HG03175 (cell line): ENCODE measurements around the gene LGR4.

Experiments used
- ATAC-seq: cut with Tn5 transposase; IDR thresholded peaks from one replicate; pipeline ENCODE4 v1.9.1; 2021; ENCODE audit warnings: mild to moderate bottlenecking, moderate library complexity; ENCODE audit not compliant: unreplicated experiment

Gene LGR4

GRCh38 chr11:27429761-27430393 is 42.7 kb downstream of the LGR4 start:
- no peak for ATAC-seq

- no peak for ATAC-seq
Observed at GRCh38 chr11:27427183-27427980, 45.2 kb downstream of the LGR4 start.

- ATAC-seq: no peak
Observed at GRCh38 chr11:27425814-27426213, 46.8 kb downstream of the LGR4 start.

- ATAC-seq: no peak
Observed at GRCh38 chr11:27423125-27423524, 49.5 kb downstream of the LGR4 start.

- ATAC-seq: no peak
Observed at GRCh38 chr11:27421819-27422494, 50.6 kb downstream of the LGR4 start.

GRCh38 chr11:27420722-27421572 is 51.6 kb downstream of the LGR4 start:
- no peak for ATAC-seq

GRCh38 chr11:27420217-27420616 is 52.4 kb downstream of the LGR4 start:
- ATAC-seq: no peak

- ATAC-seq: no peak
Observed at GRCh38 chr11:27418356-27418755, 54.2 kb downstream of the LGR4 start.

GRCh38 chr11:27416568-27417176 is 55.9 kb downstream of the LGR4 start:
- no peak for ATAC-seq

- ATAC-seq: no peak
Observed at GRCh38 chr11:27414644-27415043, 57.9 kb downstream of the LGR4 start.

- no peak for ATAC-seq
Observed at GRCh38 chr11:27413218-27413617, 59.4 kb downstream of the LGR4 start.

- no peak for ATAC-seq
Observed at GRCh38 chr11:27412192-27412691, 60.3 kb downstream of the LGR4 start.

GRCh38 chr11:27411328-27411727 is 61.3 kb downstream of the LGR4 start:
- no peak for ATAC-seq

GRCh38 chr11:27410272-27410671 is 62.3 kb downstream of the LGR4 start:
- no peak for ATAC-seq

GRCh38 chr11:27409742-27410141 is 62.8 kb downstream of the LGR4 start:
- ATAC-seq: no peak

GRCh38 chr11:27409049-27409448 is 63.5 kb downstream of the LGR4 start:
- ATAC-seq: no peak

- no peak for ATAC-seq
Observed at GRCh38 chr11:27408246-27408800, 64.3 kb downstream of the LGR4 start.

GRCh38 chr11:27406498-27407354 is 65.9 kb downstream of the LGR4 start:
- ATAC-seq: no peak

GRCh38 chr11:27405134-27405533 is 67.5 kb downstream of the LGR4 start:
- no peak for ATAC-seq
